Ammon's horn (tissue), 1 donor: ENCODE measurements around the gene SLC8A2.

ENCODE experiments used
- DNase-seq: peaks from one replicate; pipeline ENCODE4 v3.0.0-alpha.2; 2016; ENCODE audit warnings: low spot score

Gene SLC8A2

GRCh38 chr19:47503130-47503825 lies 31.6 kb upstream of the SLC8A2 start:
- no peak for DNase-seq

DNA sequence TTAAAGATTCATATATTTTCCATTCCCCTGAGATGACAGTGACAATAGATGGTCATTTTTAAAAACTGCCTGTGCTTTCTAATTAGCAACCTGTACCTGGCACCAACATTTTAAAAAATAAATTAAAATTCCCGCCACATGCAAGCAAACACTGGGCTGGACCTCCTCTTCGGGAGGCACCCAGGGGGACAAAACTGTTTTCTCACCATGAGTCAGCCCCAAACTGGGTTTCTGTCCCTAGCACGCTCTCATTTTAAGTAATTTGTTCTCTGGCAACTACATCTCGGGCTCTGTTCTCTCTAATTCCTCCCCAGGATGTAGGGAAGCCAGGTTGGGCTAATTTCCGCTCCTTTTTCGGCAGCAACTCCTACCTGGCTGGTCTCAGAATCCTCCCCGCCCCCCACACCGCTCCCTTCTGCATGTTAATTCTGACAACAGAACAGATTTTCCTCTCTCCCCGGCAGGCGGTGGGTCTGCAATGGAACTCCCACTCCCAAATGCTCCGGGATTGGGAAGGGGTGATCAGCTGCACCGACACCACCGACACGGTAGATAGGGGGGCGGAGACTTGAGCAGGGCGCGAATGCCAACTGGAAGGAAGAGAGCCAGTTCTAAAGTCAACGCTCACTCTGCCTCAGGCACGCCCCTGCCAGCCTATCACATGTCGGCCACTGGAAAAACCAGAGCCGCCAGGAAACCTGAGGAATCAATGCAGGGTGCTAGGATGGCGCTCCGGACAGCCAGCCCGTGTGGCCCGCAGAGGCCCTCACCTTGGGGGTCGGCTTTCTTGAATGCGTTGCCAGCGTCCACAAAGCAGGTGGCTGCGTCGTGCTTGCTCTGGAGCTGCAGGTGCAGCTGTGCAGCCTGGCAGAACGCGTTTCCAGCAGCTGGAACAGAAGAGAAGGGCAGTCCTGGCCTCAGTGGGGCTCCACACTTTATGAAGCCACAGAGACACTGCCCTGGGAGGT lies 28.5 kb upstream of the SLC8A2 start:
- DNase-seq, result no peak

GRCh38 chr19:47499371-47499770 lies 27.7 kb upstream of the SLC8A2 start:
- no peak for DNase-seq

DNA sequence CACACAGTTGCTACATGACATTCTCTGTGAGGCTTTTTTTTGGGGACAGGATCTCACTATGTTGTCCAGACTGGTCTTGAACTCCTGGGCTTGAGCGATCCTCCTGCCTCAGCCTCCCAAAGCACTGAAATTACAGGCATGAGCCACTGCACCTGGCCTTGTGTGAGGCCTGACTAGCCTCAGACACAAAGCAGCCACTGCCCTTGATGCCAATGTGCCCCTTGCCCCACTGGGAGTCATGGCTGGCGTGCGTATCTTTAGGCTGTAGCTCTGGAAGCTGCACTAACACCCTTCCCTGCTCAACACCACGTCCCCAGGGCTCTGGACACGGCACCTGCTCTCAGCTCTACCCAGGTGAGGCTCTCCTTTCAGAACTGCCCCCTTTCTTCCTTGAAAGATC lies 26.9 kb upstream of the SLC8A2 start:
- no peak for DNase-seq

GRCh38 chr19:47497821-47498520 lies 26.3 kb upstream of the SLC8A2 start:
- DNase-seq, result no peak

GRCh38 chr19:47497050-47497766 lies 25.5 kb upstream of the SLC8A2 start:
- no peak for DNase-seq

- no peak for DNase-seq
Measured at GRCh38 chr19:47495478-47496372, 24.0 kb upstream of the SLC8A2 start.

DNA sequence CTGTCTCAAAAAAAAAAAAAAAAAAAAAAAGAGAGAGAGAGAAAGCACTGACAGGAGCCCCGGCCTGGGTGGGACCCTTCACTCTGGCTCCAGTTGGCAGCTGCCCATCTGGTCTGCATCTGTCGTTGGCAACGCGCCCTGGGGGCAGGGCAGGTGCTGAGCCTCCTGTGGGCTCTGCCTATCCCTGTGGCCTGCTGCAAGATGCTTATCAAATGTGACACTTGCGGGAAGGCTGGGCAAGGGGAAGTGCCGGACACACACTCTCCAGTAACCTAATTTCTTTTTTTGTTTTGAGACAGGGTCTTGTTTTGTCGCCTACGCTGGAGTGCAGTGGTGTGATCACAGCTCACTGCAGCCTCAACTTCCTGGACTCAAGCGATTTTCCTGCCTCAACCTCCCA lies 23.0 kb upstream of the SLC8A2 start:
- DNase-seq, result no peak

GRCh38 chr19:47494211-47494547 lies 22.5 kb upstream of the SLC8A2 start:
- DNase-seq, result no peak

GRCh38 chr19:47493378-47494210 lies 21.9 kb upstream of the SLC8A2 start:
- no peak for DNase-seq

- no peak for DNase-seq
Measured at GRCh38 chr19:47492571-47493377, 21.1 kb upstream of the SLC8A2 start.

DNA sequence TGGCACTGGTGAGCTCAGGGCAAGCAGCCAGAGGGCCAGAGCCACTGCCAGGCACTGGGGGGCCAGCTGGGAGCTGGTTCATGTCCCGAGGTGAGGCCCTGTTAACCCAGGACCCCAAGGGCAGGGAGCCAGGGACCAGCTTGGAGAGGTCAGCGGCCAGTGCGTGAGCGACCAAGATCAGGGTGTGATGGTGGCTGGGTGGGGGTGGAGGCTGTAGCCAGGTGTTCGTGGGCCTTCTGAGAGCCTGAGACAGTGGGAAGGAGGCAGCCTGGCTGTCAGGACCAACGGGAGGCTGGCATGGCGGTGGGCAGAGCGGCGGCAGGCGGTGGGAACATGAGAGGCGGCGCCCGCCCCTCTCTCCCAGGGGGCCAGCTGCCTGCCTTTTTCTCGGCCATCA lies 20.4 kb upstream of the SLC8A2 start:
- no peak for DNase-seq

DNA sequence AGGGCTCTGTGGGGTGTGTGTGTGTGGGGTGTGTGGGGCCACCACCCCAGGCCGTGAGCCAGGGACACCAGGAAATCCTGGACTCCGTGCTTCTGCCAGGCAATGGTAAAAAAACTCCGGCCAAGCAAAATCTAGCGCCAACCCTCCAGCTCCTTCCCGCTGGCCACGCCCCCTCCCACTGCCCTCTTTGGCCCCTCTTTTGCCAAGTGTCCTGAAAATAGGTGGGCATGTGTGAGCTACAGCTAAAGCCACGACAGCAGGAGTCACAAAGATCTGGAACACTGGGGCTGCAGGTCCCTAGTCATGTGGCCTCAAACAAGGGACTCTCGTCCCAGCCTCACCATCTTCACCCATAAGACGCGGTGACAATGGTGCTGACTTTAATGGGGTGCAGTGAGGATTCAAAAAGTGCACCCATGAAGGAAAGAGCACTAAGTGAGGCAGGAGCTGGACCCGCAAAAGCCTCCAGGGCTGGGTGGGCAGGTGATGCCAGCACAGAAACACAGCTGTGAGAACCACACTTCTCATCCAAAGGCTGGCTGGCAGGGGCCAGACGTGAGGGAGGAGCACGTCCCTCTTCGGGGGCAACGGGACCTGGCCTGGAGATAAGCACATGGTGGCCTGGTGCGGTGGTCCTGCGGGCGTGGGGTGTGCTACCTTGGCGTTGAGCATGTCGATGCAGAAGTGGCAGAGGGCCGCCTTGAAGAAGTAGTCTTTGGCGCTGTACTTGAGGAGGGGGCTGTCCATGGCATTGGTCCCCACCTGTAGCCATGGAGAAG lies 19.9 kb upstream of the SLC8A2 start:
- no peak for DNase-seq

- DNase-seq, result no peak
Measured at GRCh38 chr19:47490847-47491246, 19.2 kb upstream of the SLC8A2 start.

DNA sequence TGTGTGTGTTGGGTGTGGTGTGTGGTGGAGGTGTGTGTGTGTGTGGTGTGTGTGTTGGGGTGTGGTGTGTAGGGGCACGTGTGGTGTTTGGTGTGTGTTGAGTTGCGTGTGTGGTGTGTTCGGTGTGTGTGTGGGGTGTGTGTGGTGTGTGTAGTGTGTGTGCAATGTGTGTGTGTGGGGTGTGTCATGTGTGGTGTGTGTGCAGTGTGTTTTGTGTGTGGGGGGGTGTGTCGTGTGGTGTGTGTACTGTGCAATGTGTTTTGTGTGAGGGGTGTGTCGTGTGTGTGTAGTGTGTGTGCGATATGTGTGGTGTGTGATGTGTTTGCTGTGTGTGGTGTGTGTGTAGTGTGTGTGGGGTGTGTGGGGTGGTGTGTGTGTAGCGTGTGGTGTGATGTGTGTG lies 18.3 kb upstream of the SLC8A2 start:
- DNase-seq, result no peak

GRCh38 chr19:47489072-47489914 lies 17.6 kb upstream of the SLC8A2 start:
- DNase-seq, result no peak
